Measurements from ENCODE around the gene CNOT8.
"Not testable (repeated sequence)": the region's sequence is repeated elsewhere in the genome, so short reads cannot be mapped to it uniquely, and the experiment has no call there.

The CNOT8 gene

GRCh38 chr5:154868702-154869101 is 10.3 kb downstream of the CNOT8 start:
- no peak for DNase-seq

- DNase-seq: no peak
These were observed 13.3 kb downstream of the CNOT8 start for GRCh38 chr5:154871734-154872133.

- no peak for DNase-seq
These were observed 15.4 kb downstream of the CNOT8 start for GRCh38 chr5:154873791-154874331.

GRCh38 chr5:154878642-154879335 is 20.4 kb downstream of the CNOT8 start:
- DNase-seq: no peak

GRCh38 chr5:154881986-154882385 is 23.6 kb downstream of the CNOT8 start:
- DNase-seq: no peak

- no peak for DNase-seq
These were observed 26.0 kb downstream of the CNOT8 start for GRCh38 chr5:154884424-154884823.

- DNase-seq: no peak
These were observed 27.0 kb downstream of the CNOT8 start for GRCh38 chr5:154885439-154885838.

- no peak for DNase-seq
These were observed 33.9 kb downstream of the CNOT8 start for GRCh38 chr5:154892369-154892771.

- no peak for DNase-seq
These were observed 35.0 kb downstream of the CNOT8 start for GRCh38 chr5:154893381-154893780.

GRCh38 chr5:154895606-154896561 is 37.5 kb downstream of the CNOT8 start:
- DNase-seq: no peak

- no peak for DNase-seq
These were observed 38.2 kb downstream of the CNOT8 start for GRCh38 chr5:154896562-154897165.

- no peak for DNase-seq
These were observed 39.8 kb downstream of the CNOT8 start for GRCh38 chr5:154898210-154898609.

- DNase-seq: no peak
These were observed 40.9 kb downstream of the CNOT8 start for GRCh38 chr5:154899151-154899816.

GRCh38 chr5:154900066-154900465 is 41.6 kb downstream of the CNOT8 start:
- no peak for DNase-seq

GRCh38 chr5:154901276-154901675 is 42.8 kb downstream of the CNOT8 start:
- no peak for DNase-seq

- no peak for DNase-seq
These were observed 43.5 kb downstream of the CNOT8 start for GRCh38 chr5:154901913-154902312.

- not testable (repeated sequence) for DNase-seq
These were observed 47.2 kb downstream of the CNOT8 start for GRCh38 chr5:154905601-154906000.

- DNase-seq: no peak
These were observed 58.4 kb downstream of the CNOT8 start for GRCh38 chr5:154916874-154917273.

- DNase-seq: no peak
These were observed 59.3 kb downstream of the CNOT8 start for GRCh38 chr5:154917757-154918156.

GRCh38 chr5:154923441-154924430 is 65.3 kb downstream of the CNOT8 start:
- DNase-seq: no peak

Measured in stimulated activated CD4-positive, alpha-beta T cell treated with anti-CD3 and anti-CD28 coated beads, Interleukin-1b, Interleukin-23, amount 100 ng/mL, for 48 hours (primary cell).